Skeletal muscle cell (primary cell): ENCODE data around the gene DDX59.
"Not testable (repeated sequence)": the region's sequence is repeated elsewhere in the genome, so short reads cannot be mapped to it uniquely, and the experiment has no call there.

Experiments
- DNase-seq: peaks from one replicate; pipeline ENCODE4 v3.0.0-alpha.2; 2010; ENCODE audit warnings: low read depth
- H3K4me3 ChIP-seq: 2 replicates; pipeline ENCODE4 v1.5.1; 2011; ENCODE audit warnings: low read depth, mild to moderate bottlenecking, control low read depth, low read length, moderate library complexity

DDX59 gene

GRCh38 chr1:200636681-200637080 is 33.0 kb downstream of the DDX59 start:
- DNase-seq, result no peak
- no peak overlapping the region for H3K4me3 ChIP-seq

GRCh38 chr1:200634261-200635122 is 35.2 kb downstream of the DDX59 start:
- no peak overlapping the region for H3K4me3 ChIP-seq
- DNase-seq, result no peak

GRCh38 chr1:200631375-200631774 is 38.3 kb downstream of the DDX59 start:
- DNase-seq, result no peak

GRCh38 chr1:200630515-200630899 is 39.2 kb downstream of the DDX59 start:
- DNase-seq, H3K4me3 ChIP-seq: not testable (repeated sequence)

More at GRCh38 chr1:200631375-200631774, 38.3 kb downstream of the DDX59 start:
- no peak overlapping the region for H3K4me3 ChIP-seq

- H3K4me3 ChIP-seq, result no peak overlapping the region
- DNase-seq, result no peak
These were observed 39.7 kb downstream of the DDX59 start for GRCh38 chr1:200629876-200630514.

- H3K4me3 ChIP-seq, result no peak overlapping the region
- no peak for DNase-seq
These were observed 41.4 kb downstream of the DDX59 start for GRCh38 chr1:200628223-200628881.

- no peak overlapping the region for H3K4me3 ChIP-seq
- no peak for DNase-seq
These were observed 42.0 kb downstream of the DDX59 start for GRCh38 chr1:200627575-200628222.

- no peak for DNase-seq
- no peak overlapping the region for H3K4me3 ChIP-seq
These were observed 42.7 kb downstream of the DDX59 start for GRCh38 chr1:200626853-200627534.

GRCh38 chr1:200625381-200625824 is 44.3 kb downstream of the DDX59 start:
- DNase-seq, result no peak
- H3K4me3 ChIP-seq, result no peak overlapping the region

- no peak overlapping the region for H3K4me3 ChIP-seq
- no peak for DNase-seq
These were observed 44.9 kb downstream of the DDX59 start for GRCh38 chr1:200624679-200625335.

- peak within 1 kb of the TSS; percentile 85 for H3K4me3 ChIP-seq
- peak; percentile 56 for DNase-seq
These were observed 49.2 kb downstream of the DDX59 start, which contains the start of gene KIF14 for GRCh38 chr1:200620273-200621131. Gene KIF14 (minus strand): TSS chr1:200620751. CDS start chr1:200618723, 2,028 bp downstream.

GRCh38 chr1:200619894-200620272 is 49.8 kb downstream of the DDX59 start:
- H3K4me3 ChIP-seq, result peak overlapping the region; percentile 85
- DNase-seq, result no peak

- no peak for DNase-seq
- H3K4me3 ChIP-seq, result no peak overlapping the region
These were observed 58.9 kb downstream of the DDX59 start for GRCh38 chr1:200610846-200611245.

GRCh38 chr1:200602632-200603031 is 67.1 kb downstream of the DDX59 start:
- H3K4me3 ChIP-seq, result no peak overlapping the region
- no peak for DNase-seq
